Globus pallidus (tissue), 1 donor: ENCODE data around the gene CEP57L1.
"Not testable (repeated sequence)": the region's sequence is repeated elsewhere in the genome, so short reads cannot be mapped to it uniquely, and the experiment has no call there.

Experiments
- DNase-seq: peaks from one replicate; pipeline ENCODE4 v3.0.0-alpha.2; 2015; ENCODE audit warnings: low spot score

CEP57L1 gene

DNA sequence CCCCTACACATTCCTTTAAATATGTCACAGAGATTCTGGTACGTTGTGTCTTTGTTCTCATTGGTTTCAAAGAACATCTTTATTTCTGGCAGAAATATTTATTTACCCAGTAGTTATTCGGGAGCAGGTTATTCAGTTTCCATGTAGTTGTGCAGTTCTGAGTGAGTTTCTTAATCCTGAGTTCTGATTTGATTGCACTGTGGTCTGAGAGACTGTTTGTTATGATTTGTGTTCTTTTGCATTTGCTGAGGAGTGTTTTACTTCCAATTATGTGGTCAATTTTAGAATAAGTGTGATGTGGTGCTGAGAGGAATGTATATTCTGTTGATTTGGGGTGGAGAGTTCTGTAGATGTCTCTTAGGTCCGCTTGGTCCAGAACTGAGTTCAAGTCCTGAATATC lies 17.4 kb downstream of the CEP57L1 start:
- DNase-seq = not testable (repeated sequence)

DNA sequence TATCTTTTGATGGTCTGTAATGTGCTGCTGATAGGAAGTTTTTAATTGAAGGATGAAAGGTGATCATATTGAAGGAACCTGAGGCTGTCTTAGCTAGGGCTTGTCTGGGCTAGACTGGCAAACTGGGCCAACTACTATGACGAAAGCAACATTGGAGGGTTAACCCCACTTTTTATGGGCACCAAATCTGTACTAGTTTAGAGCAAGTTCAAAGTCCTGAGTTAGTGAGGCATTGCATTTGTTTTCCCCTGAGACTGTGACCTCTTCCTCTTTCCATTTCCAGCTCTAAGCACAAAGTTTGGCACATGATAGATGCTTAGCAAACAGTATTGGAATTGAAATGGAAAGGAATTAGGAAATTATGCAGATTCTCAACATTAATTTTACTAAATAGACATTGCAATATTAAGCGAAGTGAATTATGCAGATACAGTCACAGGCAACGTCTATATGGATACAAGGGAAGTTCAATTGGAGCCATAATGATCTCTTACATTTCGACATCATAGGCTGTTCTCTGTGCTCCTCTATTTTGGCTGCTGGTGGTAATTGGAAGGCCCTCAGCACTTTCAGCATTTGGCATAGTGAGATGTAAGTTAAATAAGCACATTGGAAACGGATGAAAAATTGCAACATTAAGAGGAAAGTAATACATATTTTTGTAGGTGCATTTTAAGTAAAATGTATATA lies 22.2 kb downstream of the CEP57L1 start:
- DNase-seq = no peak

DNA sequence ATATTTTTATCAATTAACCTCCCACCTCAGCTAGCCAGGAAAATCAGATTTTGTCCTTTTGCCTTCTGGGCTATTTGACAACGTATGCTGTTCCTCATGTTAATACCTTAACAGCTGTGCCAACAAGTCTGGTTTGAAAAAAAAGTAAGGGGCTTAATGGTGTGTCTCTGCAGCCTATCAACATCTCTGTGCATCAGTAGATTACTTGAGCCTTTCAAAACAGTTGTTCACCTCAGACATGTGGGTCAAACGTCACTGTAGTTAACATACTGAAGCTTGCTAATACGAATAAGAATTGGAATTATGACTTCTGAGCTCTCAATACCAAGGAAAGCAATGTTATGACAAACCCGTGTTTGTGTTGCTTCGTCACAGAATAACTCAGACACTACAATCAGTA lies 23.0 kb downstream of the CEP57L1 start:
- DNase-seq = no peak

DNA sequence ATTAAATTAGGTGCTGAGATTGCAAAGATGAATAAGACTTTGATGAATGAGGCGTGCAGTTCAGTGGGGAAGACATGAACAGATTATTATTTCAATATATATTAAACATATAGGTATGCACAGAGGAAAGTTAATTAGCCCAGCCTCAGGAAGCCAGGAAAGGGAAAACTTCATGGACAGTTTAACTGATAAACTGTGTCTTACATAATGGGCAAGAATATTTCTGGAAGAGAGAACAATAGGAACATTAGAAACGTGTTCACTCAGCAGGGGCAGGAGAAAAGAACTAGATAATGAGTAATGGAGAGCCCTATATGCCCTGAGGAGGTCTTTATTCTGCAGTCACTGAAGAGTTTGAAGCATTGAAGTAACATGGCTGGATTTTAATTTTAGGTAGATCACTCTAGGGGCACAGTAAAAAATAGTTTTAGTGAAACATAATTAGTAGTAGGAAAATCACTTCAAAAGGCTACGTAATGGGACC lies 23.6 kb downstream of the CEP57L1 start:
- no peak for DNase-seq

DNA sequence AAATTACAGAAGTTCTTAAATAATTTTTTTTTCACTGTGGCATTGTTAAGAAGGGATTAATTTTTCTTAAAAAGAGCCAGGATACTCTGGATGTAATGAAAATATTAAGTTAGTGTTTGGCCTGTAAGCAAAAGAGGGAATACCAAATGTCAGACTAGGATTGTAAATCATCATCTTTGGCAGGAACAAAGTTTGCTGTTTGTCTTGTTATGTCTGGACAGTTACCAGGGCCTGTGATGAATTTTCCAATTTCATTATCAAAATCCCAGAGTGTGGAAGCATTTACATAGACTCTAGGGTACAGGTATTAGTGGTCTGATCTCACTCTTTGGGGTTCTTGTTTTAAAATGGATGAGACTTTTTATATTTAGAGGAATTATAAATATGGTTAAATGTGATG lies 26.1 kb downstream of the CEP57L1 start:
- DNase-seq = no peak

DNA sequence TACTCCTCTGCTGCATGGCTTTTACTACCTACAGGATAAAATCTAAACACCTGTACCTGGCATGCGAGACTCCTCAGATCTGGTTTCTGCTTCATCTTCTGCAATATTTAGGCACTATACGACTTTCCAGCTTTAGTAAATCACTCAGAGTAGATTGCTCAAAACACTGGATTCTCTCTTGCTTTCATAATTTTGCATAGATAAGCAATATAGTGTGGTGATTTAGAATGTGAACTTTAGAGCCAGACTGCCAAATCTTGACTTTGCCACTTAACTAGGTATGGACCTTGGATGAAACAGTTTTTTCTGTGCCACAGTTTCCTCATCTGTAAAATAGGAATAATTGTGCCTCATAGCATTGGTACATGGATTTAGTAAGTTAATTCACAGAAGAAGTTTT lies 28.9 kb downstream of the CEP57L1 start:
- DNase-seq = no peak

DNA sequence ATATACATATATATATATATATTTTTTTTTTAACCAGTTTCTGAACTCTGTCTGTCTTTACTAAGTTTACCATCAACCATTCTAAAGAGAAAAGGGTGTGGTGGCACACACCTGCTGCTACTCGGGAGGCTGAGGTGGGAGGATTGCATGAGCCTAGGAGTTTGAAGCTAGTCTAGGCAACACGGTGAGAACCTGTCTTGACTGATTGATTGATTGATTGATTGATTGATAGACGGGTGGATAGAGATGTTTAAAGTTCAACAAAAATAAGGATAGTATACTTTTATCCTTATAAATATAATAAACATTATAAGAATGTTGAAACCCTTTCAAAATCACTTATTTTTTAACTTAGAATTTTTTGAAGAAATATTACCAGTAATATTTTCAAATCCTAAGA lies 30.2 kb downstream of the CEP57L1 start:
- DNase-seq = no peak

DNA sequence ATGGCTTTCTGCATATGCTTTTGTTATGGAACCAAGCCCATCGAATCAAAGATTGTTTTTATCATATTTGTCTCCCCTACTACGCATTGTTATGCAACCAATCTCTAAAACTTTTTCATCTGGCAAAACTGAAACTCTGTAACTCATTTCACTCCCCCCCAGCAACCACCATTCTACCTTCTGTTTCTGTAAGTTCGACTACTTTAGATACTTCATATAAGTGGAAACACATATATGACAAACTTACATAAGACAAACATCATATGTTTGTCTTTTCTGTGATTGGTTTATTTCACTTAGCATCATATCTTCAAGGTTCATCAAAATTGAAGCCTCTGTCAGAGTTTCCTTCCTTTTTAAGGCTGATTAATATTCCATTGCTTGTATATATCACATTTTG lies 34.8 kb downstream of the CEP57L1 start:
- no peak for DNase-seq

DNA sequence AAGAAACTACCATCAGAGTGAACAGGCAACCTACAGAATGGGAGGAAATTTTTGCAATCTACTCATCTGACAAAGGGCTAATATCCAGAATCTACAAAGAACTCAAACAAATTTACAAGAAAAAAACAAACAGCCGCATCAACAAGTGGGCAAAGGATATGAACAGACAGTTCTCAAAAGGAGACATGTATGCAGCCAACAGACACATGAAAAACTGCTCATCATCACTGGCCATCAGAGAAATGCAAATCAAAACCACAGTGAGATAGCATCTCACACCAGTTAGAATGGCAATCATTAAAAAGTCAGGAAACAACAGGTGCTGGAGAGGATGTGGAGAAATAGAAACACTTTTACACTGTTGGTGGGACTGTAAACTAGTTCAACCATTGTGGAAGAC lies 40.3 kb downstream of the CEP57L1 start:
- DNase-seq = not testable (repeated sequence)

DNA sequence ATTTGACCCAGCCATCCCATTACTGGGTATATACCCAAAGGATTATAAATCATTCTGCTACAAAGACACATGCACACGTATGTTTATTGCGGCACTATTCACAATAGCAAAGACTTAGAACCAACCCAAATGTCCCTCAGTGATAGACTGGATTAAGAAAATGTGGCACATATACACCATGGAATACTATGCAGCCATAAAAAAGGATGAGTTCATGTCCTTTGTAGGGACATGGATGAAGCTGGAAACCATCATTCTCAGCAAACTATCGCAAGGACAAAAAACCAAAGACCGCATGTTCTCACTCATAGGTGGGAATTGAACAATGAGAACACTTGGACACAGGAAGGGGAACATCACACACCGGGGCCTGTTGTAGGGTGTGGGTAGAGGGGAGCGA lies 40.7 kb downstream of the CEP57L1 start:
- DNase-seq = not testable (repeated sequence)

DNA sequence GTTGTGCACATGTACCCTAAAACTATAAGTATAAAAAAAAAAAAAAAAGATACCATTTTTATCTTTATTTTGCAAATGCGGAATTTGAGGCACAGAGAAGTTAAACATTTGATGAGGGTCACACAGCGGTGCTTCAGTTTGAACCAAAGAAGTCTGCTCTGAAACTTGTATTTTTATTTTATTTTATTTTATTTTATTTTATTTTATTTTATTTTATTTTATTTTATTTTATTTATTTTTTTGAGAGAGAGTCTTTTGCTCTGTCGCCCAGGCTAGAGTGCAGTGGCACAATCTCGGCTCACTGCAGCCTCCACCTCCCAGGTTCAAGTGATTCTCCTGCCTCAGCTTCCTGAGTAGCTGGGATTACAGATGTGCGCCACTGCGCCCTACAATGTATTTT lies 41.2 kb downstream of the CEP57L1 start:
- not testable (repeated sequence) for DNase-seq

DNA sequence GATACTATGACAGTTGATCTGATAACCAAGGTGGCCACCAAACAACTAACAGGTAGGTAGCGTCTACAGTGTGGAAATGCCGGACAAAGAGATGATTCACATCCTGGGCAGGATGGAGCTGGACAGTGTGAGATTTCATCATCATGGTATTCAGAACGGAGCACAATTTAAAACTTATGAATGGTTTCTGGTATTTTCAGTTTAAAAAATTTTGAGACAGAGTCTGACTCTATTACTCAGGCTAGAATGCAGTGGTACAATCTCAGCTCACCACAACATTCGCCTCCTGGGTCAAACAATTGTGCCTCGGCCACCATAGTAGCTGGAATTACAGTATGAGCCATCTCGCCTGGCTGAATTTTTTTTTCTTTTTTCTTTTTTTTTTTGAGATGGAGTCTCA lies 43.8 kb downstream of the CEP57L1 start:
- DNase-seq = no peak

DNA sequence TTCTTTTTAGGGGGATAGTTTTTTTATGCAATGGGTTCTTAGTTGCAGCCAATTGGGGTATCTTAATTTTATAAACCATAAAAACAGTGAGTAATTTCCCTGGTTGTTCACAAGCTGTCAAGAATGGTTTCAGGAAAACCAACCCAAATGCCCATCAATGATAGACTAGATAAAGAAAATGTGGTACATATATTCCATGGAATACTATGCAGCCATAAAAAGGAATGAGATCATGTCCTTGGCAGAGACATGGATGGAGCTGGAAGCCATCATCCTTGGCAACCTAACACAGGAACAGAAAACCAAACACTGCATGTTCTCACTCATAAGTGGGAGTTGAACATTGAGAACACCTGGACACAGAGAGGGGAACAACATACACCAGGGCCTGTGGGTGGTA lies 46.8 kb downstream of the CEP57L1 start:
- not testable (repeated sequence) for DNase-seq

DNA sequence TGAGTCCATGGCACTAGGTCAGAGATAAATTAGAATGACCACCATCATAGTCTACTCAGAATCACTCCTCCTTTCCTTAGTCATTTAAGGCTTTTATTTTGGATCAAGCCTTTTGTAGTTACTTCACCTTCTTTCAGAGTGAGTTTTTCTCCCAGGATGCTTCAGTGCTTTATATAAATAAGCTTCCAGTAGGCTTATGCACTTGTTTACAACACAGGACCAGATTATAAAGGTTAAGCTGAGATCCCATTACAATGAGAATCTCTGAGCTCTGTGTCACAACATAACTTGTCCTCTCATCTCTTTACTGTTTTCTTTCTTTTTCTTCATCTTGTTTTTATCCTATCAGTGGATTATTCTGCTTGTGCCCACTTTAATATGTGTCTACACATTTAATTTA lies 47.9 kb downstream of the CEP57L1 start:
- no peak for DNase-seq

DNA sequence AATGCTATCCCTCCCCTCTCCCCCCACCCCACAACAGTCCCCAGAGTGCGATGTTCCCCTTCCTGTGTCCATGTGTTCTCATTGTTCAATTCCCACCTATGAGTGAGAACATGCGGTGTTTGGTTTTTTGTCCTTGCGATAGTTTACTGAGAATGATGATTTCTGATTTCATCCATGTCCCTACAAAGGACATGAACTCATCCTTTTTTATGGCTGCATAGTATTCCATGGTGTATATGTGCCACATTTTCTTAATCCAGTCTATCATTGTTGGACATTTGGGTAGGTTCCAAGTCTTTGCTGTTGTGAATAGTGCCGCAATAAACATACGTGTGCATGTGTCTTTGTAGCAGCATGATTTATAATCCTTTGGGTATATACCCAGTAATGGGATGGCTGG lies 52.9 kb downstream of the CEP57L1 start:
- DNase-seq = not testable (repeated sequence)

DNA sequence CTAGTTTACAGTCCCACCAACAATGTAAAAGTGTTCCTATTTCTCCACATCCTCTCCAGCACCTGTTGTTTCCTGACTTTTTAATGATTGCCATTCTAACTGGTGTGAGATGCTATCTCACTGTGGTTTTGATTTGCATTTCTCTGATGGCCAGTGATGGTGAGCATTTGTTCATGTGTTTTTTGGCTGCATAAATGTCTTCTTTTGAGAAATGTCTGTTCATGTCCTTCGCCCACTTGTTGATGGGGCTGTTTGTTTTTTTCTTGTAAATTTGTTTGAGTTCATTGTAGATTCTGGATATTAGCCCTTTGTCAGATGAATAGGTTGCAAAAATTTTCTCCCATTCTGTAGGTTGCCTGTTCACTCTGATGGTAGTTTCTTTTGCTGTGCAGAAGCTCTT lies 53.4 kb downstream of the CEP57L1 start:
- DNase-seq = not testable (repeated sequence)

DNA sequence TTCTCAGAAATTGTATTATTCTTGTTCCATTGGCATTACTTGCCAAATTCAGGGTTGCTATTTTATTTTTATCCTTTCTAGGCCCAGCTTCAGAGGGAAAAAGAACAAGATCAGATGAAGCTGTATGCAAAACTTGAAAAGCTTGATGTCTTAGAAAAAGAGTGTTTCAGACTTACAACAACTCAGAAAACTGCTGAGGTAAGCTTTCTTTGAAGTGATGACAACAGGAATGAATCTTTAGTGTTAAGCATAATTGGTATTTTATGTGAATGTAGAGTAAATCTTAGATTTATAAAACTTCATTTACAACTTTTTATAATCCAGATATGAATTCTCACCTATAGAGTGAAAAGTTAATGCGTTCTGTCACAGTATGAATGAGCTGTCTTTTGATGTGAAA lies 58.4 kb downstream of the CEP57L1 start:
- no peak for DNase-seq

DNA sequence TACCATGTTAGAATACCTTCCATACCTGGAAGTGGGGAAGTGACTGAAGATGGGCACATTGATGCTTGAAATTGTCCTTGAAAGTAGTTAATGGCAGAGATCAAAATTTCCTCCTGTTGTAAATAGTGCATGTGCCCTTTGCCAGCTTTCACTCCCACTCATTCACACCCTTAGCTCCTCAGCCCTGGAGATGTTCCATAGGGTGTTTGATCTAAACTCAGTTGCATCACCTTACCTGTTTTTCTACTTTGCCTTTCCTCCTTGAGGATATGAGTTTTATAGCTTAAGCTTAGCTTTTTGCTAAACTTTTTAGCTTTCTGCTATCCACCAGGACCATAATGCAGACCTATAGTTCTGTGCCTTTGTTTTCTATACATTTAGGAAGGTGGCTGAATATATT lies 69.0 kb downstream of the CEP57L1 start:
- DNase-seq = no peak

DNA sequence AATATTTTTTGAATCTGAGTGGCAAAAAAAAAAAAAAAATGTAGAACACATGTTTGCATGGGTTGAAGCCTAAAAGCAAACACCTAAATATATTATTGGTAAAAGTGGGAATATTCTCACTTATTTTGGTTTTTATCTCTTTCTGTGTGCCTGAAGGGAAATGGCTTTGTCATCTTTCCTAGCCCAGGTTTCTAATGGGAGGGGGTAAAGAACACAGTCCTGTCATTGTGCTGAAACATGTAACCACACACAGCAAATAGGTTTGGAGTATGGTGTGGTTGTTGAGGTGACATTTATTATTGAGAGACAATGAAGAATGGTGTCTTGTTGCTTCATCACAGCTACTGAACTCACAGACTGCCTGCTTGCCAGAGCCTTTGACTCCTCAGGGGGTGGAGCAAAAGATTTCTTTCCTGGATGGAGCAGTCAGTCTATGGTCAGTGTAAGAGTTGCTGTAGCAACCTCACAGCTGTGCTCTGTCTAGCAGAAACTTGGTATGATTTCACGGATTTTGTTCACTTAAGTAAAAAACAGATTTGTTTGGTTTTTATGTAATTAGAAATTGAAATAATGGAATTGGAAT lies 70.2 kb downstream of the CEP57L1 start:
- no peak for DNase-seq

DNA sequence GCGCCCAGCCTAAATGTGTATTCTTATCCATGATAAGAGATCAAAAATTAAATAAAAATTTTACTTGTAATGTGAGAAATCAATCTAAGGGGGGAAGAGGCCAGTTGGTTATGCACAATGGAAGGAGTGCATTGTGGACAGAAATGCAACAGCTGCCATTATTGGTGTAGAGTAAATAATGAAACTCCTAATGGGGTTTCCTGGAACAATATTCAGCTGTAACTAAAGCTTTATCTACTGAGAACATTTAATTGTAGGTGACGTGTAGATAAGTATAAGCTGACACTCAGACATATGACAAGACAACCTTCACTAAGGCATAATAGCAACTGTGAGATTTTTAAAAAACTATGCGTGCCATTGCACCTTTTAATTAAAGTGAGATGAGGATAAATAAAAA lies 71.4 kb downstream of the CEP57L1 start:
- DNase-seq = no peak

DNA sequence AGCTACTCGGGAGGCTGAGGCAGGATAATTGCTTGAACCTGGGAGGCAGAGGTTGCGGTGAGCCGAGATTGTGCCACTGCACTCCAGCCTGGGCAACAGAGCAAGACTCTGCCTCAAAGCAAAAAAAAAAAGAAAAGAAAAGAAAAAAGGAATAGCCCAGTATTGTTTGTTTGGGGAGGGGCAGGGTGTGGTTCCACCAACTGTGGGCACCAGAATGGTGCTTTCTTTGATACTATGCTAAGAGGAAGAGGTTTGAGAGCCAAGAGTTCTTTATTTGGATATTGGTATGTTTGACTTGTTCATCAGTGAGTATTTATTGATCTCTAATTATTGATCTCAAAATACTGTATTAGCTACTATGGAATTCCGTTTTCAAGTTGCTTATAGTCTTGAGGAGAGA lies 72.3 kb downstream of the CEP57L1 start:
- DNase-seq = no peak

DNA sequence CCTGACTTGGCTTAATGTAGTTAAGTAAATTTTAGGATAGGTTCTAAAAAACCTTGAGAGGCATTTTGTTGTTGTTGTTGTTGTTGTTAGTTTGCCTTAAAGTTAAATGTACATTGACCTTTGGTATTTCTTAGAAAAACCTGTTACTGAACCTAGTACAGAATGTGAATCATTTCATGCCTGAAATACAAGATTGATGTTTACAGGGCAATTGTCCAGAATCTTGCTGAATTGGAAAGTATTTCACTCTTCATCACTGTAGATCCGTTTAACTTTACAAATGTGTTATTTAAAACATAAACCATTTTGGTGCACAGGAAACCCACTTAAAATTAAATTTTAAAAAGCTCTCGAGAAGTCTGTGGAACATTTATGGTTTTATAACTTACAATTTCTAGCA lies 75.0 kb downstream of the CEP57L1 start:
- no peak for DNase-seq

DNA sequence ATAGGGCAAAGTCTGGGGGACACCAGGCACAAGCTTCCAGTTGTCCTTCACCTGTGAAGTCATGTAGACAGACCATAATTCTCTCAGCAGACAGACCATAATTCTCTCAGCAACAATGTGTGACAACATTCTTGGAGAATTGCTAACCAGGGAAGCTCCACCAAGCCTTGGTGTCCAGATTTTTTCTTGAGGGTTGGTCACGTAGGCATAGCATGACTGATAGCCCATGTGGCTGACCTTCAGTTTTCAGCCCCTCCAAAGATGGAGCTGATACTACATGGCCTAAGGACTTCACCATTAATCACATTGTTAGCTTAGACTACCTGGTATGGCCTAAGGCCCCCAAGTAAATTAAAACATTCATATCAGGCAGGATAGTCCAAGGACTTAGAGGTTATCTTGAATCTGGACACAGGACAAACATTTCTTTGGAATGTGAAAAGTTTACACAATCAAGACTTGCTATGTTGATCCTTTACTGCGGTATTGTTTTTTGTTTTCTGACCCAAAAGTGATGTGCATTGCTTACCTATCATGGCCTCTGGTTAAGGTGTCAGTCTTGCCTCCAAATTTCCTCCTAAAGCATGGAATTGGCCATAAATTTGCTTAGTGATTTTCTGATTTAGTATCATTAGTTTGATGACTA lies 76.9 kb downstream of the CEP57L1 start:
- no peak for DNase-seq

DNA sequence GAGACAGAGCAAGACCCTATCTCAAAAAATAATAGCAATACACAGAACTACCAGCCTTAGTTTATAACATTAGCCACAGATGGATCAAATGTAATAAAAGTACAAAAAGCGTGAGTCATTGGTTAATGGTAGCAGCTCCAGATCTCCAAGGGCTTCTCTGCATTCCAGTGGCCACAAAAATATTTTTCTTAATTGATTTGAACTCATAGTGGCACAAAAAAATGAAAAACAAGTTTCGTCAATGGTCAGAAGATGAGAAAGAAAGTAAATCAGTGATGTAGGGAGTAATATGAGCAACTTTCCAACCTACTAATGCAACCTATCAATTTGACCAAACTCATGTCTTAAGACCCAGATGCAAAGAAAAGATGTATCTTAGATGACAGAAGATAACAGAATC lies 79.6 kb downstream of the CEP57L1 start:
- no peak for DNase-seq
